LHCN-M2 (cell line): ENCODE data around the gene SEMA4D. TPM values are rescaled to one million over a fixed set of nuclear protein-coding genes. Genes with fewer than 3 reads are reported as not detected.

Experiments used
- DNase-seq: peaks from one replicate; pipeline ENCODE4 v3.0.0-alpha.2; 2012; ENCODE audit warnings: low read depth
- total RNA-seq: library from RNA; depleted of rRNA; stranded (reverse); fragments of >200 nt; gene quantifications from 2 replicates; pipeline ENCODE4 v1.2.3, GENCODE V29; 2014

The SEMA4D gene
- total RNA-seq, 1 experiment from 2014 or later: 0.06 TPM

DNA sequence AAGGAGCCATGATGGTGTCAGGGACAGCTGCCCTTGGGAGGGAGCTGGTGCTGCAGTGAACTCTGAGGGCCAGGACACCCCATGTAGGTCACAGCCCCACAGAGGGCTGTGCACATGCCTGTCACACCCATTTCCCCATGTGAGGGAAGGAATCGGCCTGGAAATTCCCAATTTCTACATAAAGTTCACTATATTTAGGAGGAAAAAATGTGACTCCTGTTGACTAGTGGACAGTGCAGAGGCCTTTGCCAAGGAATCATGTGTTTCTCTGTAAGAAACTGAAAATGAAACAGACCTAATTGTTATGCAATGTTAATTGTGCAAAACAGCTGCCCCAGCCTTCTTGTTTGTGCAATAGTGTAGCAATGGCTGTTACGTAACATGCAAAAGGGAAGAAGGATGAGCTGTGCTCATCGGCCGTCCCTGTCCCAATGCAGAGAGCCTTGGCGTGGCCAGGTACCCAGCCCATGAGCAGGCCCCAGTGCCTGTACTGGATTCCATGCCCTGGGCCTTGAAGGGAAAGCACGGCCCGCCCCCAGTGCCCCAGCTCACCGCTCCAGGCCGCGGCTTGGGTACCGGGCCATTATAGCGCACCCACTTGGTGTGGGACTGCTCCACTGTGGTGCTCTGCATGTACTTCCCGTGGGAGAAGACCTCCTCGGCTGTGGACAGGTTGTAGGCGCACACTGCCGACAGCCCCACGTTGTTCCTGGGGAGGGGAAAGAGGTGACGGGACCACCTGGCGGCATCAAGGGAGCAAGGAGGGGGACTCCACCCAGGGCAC, 109.6 kb downstream of the SEMA4D start:
- peak; percentile 64 for DNase-seq

DNA sequence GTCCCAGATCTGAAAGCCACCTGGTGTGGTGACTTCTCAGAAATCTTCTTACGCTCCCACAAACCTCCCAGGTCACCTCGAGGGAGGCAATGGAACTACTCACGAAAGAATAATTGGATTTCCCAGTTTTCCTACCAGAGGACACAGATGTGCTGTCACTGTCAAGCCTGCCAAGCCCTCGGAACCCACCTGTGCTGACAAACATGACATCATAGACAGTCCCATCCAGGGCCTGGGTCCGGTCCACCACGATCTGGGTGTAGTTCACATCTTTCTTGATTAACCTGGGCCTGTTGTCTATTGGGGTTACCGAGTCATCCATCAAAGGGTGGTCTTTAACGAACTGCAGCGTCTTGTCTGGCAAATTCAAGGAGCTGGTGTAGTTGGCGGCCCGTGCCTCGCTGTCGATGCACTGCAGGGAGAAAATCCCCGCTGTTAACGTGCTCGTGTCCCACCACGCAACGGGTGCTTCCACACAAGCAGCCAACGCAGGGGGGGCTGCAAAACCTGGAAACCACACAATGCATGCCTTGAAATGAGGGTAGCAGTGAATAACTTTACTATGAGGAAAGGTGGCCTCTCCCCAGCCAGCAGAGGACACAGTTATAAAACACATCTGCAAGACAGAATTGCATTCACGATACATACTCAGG, 110.6 kb downstream of the SEMA4D start:
- no peak for DNase-seq

DNA sequence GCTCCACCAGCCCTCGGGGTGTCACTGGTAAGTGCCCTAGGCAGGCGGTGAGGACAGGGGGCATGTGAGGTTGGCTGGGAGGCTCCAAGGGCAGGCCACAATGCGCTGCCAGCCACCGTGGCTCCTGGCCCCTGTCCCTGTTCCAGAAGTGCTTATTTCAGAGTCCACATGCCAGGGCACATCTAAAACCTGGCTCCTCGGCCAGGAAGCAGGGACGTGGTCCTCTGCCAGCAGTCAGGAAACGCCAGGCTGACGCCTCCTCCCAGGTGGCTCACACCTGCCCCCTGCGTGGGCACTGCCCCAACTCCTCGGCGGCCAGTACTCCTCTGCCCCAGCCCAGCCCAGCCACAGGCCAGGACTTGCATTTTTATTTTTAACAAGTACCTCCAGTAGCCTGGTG, 111.1 kb downstream of the SEMA4D start:
- DNase-seq: no peak

DNA sequence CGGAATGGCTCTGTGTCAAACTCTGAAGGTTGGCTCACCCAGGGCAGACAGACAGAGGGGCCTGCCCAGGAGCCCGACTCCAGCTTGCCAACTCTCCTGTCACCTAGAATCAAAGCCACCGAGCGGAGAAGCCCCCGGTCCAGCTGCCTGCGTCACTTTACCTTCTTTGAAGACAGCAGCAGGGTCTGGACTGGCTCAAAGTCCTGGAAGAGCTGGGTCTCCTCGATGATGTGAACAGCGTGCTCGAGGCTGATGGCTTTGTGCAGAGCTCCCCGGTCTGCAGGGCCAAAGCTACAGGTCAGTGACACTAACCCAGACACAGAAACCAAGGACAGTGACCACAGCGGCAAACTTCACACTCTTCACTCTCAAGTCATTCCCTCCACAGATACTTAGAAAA, 111.7 kb downstream of the SEMA4D start:
- DNase-seq: no peak

DNA sequence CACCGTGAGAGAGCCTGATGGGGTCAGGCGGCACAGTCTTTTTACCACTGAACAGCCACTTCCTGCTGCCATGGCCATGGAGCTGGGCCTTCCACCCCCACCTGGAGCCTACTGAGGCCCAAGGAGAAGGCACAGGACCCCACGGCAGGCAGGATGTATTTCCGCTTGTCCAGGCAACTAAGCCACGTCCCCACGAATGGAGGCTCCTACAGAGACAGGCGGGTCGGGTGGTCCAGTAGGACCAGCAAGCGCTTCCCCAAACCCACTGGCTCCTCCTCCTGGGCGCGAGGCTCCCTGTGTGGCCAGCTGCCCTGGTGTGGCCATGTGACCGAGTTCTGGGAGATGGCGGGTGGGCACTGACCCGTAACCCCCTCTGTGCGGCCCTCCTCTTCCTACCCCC, 113.1 kb downstream of the SEMA4D start:
- no peak for DNase-seq

DNA sequence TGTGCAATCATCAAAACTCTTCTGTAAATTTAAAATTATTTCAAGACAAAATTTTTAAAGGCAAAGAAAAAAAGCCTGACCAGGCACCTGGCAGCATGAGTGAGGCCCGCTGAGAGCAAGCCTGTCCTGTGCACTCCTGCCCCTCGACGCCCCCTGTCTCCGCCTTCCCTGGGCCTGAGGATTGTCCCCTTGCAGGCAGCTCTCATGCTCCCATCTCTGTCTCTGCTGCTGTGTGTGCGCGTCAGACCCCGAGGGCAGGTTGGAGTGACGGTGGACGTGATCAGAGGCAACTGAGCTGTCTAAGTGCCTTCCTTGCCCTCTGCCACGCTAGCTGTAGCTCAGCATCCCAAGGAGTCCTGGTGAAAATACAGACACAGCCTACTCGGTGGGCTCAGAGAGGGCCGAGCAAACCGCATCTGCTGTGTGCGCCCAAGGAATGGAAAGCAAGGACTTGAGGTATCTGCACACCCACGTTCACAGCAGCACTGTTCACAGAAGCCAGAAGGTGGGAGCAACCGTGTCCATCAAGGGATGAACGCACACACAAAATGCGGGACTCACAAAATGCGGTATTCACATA, 114.1 kb downstream of the SEMA4D start:
- no peak for DNase-seq

DNA sequence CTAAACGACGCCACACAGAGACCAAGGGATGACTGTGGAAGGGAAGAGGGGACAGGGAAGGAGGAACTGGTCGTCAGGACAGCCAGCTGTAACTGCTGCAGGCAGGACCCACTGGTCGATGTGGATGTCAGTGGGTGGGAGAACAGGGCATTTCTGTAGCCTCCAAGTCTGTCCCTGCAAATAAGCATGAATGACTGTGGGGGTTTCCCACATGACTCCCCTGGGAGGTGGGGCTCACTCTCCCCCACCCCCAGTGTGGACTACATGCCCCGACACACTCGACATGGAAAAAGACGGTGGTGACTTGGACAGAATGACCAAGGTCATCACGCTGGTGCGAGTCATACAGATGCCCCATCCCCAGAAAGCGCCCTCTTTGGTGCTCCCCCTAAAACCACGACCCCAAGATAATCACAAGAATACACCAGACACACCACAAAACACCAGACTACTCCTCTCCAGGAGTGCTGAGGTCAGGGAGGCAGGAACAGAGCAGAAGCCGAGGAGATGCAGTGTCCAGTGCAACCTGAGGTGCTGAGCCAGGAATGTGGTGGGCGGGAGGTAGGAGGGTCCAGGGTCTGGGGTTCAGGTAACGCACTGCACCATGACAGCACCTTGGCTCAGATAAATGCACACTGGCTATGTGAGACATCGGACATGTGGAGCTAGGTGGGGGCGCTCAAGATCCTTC, 114.7 kb downstream of the SEMA4D start:
- DNase-seq: no peak

DNA sequence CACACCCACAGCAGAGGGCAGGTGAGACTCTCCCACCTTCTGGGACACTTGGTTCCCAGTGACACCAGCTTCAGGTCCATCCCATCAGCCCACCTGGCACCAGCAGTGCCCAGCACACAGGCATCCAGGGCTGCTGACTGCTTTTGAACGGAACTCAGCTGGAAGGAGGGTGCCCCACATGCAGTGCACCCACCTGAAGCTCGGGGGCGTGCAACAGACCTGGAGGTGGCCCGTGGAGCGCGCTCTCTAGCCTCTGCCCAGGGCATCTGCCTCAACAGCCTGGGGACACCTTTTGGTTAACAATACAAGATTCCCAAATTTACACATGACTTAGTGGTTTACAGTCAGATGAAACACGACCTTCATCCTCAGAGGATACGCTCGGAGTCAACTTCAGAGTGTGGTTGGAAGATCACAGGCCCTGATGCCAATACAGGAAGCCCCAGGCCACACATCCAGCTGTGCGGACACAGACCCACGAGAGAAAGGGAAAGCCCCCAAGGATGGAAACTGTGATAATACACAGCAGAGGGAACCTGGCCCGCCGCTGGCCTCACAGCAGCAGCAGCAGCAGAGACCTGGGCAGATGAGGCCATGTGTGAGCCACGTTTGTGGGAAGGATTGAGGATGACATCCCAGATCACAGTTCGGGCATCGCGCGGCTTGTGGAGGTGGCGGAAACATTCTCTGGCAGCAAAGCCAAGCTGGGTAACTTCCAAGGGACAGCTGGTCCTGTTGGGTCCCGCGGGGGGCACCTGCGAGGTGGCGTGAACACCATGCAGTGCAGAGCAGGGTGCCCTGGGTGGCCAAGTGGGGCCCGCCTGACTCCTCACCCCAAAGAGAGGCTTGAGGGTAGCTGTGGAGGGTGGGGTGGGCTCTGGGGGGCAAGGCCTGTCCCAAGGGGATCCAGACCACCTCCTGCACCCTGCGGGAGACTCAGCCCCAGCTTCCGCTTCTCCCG, 115.6 kb downstream of the SEMA4D start:
- DNase-seq: no peak

DNA sequence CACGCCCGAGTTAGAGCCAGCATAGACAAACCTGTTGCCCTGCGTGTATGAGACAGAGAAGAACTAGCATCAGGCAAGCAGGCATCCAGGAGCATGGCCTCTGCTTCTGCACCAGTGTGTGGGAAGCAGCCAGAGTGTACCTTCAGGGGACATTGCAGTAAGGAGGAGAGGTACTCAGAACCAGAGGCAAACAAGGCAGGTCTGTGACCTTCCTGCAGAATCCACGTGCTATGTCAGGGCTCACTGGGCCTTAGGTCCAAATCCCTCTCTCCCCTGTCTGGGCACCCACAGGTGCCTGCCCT, 116.7 kb downstream of the SEMA4D start:
- DNase-seq: no peak

DNA sequence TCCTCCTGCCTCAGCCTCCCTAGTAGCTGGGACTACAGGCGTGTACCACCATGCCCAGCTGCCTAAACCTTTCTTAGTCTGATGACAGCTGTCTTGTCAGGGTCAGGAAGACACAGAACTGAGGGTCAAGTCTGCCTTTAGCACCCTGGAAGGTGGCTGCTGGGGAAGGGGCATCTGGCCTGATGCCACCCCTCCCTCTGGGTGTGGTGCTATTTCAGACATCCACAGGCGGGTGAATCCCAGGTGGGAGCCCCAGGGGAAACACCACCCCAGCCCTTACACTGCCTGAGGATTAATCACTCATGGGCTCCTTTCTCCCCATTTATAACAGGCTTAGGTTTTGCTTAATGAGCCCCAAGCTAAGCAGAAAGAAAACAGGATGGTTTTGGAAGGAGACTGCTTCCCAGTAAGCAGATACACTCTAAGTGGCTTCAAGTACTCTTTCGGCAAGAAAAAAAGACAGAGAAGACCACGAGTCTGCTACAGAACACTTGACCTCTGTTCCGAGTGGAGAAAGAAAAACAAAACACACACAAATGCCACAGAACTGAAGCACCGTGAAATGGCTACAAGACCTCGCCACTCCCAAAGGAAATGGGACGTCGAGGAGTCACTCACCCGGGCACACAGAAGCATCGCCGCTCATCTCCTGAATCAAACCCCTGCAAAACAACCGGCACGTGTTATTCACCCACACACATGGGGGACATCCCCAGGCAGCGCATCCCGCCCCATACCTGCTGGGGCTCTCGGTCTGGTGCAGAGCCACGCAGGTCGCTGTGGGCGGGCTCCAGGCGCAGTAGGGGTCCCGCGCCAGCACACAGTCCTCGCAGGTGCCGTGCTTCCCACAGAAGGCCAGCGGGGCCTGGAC, 117.2 kb downstream of the SEMA4D start:
- DNase-seq: no peak

DNA sequence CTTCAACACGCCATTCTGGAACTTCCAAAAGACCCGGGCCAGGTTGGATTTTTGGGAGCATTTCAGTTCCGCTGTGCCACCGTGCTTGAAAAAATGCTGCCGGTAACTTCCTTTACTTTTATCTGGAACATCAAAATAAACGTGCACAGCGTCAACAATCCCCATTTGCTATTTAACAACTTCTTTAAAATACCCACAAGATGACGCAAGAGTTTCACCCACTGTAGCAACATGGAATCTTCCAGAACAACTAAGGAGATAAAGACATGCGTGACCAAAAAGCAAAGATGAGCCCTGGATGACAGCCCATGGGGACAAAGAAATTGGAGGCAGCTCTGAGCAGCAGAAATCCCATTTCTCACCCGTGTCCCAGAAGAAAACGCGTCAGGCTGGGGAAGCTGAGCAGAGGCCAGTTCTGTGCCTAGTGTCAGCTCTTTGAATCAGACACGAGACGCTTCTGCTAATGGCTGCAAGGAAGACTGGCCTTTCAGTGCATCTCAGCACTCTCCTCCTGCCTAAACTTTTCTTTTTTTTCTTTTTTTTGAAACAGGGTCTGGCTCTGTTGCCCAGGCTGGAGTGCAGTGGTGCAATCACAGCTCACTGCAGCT, 118.3 kb downstream of the SEMA4D start:
- no peak for DNase-seq

DNA sequence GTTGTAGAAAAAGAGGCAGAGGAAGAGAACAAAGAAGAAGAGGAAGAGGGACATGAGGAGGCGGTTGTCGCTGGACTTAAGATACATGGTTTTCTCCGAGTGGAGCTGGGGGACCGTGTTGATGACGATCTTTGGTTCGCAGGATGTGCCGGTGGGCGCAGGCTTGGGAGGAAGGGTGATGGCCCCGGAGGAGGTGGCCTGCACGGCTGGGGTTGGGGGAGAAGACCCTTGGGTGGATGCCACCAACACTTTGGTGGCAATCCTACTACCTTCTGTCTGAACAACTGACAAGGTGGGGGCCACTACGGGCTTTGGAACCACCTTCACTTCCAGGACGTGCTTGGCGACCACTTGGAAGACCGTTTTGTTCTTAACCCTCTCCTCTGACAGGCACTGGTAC, 118.9 kb downstream of the SEMA4D start:
- DNase-seq: no peak

DNA sequence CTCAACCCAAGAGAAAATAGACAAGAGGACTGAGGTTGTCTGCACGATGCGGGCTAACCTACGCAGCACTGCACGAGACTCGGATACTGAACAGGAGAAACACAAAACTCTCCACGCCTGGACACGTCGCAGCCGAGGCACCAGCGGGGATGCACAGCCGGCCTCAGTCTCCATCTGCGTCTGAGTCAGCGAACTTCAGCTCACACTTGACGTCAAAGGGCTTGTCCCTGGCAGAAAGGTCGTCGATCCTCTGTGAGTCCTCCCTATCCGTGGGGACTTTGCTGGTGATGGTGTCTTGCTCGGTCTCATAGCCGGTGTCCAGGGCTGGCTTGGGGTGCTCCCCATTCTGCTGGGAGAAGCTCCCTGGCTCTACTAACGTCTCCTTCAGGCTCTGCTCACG, 119.4 kb downstream of the SEMA4D start:
- DNase-seq: no peak

DNA sequence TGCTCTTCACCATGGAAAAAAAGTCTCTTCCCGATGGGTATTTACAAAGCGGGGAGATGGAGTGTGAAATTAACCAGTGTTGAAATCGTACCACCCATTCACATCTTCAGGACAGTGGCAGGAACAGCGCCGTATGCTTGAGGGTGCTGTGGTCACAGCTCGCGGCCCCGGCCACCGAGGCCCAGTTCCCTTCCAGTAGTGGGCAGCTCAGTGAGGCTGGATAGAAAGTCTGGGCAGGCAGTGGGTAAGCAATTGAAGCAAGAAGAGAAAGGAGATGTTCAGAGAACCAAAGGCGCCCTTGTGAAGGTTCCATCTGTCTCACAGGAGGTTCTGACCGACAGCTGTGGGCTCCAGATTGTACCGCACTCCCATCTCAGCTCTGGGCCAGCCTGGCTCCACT, 120.5 kb downstream of the SEMA4D start:
- no peak for DNase-seq

DNA sequence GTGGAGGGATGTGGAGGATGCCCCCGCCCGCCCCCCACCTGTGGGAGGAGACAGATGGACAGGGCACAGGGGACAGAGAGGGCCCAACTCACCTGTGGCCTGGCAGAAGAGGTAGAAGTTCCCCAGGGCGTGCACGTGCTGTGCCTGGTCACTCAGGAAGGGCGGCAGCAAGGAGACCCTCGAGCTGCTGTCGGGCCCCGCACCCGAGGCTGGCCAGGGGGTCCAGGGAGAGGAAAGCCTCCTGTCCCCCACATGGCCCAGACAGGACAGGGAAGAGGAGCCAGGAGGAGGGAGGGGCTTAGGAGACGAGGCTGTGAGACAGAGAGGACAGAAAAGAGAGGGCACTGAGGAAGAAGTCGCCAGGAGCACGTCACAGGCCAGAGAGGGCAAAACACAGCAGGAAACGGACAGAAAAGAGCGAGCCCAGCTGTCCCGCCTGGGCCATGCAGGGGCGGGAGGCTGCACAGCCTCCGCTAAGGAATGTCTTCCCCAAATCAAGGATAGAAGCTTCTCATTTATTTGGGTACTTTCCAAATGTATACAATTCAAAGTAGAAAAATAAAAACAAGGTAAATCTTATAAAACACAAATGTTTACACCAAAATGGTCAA, 121.1 kb downstream of the SEMA4D start:
- DNase-seq: no peak

DNA sequence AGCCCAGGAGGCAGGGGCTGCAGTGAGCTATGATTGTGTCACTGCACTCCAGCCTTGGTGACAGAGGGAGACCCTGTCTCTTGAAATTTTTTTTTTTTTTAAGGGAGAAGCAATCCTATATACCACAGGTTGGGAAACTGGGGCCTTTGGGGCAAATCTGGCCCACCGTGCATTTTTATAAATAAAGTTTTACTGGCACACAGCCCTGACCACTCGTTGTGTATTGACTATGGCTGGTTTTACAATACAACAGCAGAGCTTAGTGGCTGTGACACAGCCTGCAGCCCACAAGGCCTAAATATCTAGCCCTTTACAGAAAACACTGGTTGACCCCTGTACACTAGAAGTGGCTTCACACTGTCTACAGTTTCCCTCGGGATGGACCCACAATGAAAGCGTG, 121.6 kb downstream of the SEMA4D start:
- no peak for DNase-seq

DNA sequence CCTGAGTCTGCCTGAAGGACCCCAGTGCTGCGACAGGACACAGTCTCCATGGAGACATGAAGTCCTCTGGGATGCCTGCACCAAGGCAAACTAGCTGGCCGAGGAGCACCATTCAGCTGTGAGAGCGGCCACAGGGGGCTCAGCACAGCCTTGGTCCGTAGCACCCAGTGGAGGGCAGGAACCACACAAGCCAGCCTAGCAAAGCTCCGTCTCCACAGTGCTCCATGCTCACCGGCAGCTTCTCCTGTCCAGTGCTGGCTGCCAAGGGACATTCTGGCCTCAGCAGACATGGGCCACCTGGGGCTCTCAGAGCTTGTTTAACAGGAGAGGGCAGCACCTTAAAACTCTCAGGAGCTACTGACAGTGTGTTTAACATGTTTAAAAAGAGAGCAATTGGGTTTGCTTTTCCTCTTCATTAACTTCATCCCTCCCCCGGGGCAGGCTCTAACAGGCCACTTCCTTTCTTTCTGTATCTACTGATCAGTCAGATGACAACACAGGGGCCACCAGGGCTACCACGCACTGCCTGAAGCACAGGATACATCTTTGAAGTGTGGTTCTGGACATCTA, 122.6 kb downstream of the SEMA4D start:
- no peak for DNase-seq

DNA sequence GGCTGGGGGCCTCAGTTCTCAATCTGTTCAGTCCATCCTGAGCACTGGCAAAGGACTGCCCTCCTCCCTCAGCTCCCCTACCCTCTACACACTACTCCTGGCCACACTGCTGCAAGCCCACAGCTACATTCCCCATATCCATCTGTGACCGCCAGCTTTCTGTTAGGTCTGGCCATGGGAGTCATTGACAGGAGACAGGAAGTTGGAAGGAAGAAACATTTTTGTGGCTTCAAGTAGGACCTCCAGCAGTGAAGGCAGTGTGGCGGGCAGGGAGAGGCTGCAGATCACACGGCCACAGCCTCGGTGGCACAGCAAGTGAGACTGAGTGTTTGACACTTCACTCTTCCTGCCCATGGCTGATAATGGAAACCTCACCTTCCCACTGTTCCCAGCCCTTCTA, 123.7 kb downstream of the SEMA4D start:
- no peak for DNase-seq

DNA sequence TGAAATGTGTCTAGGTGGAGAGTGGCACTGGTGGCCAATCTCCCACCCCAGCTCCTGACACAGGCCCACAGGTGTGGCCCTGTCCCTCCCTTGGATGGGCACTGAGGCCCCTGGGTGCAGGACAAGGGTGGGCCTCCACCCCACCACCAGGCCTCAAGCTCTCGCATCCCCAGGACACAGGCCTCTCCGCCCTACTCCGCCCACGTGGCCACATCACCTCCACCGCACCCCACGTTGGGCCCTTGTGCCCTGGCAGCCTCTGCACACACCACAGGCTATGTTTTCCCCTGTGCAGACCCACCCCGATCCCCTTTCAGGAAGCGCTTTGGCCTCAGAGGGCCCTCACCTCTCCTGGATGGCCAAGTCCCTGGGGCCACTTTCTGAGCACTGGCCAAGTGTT, 124.9 kb downstream of the SEMA4D start:
- no peak for DNase-seq
